Endothelial cell of umbilical vein (primary cell): ENCODE data around the gene JARID2. TPM values are rescaled to one million over a fixed set of nuclear protein-coding genes. Genes with fewer than 3 reads are reported as not detected.

ENCODE experiments used
- BruUV-seq: library from RNA; stranded (reverse); fragments of 400-500 nt; replicated peaks from 2 replicates; lab custom pipeline; 2021; lab: Mats Ljungman, UMichigan
- CTCF ChIA-PET: fragments of 300-600, 350-600 bp; sonication (Branson Sonifier 250); formaldehyde crosslinking; loops from one replicate; lab custom pipeline; 2021; ENCODE audit warnings: antibody characterized with exemption, inconsistent platforms; lab: Charles Lee
- POLR2A ChIA-PET: fragments of 300-600, 350-600 bp; sonication (Branson Sonifier 250); formaldehyde crosslinking; loops from one replicate; lab custom pipeline; 2021; ENCODE audit warnings: antibody characterized with exemption, inconsistent platforms; lab: Charles Lee
- DNase-seq: peaks from one replicate; pipeline ENCODE4 v3.0.0-alpha.2; 2011; ENCODE audit warnings: low read depth, low spot score
- FAIRE-seq: peaks from 2 replicates; lab custom pipeline; 2011; peaks lifted over from hg19 to GRCh38; lab: Jason Lieb, UNC
- H2AFZ ChIP-seq: 2 replicates; pipeline ENCODE4 v1.6.0; 2012; ENCODE audit warnings: low read depth, low read length, control low read depth, inconsistent platforms
- H3K27ac ChIP-seq: 2 replicates; pipeline ENCODE4 v1.5.1; 2011; ENCODE audit warnings: low read depth, mild to moderate bottlenecking, control low read depth, low read length, moderate library complexity; ENCODE audit not compliant: insufficient read depth
- H3K27me3 ChIP-seq, 2 experiments: 2 replicates each; pipeline versions ENCODE4 v1.6.0 to v1.6.1; 2011; ENCODE audit warnings: low read length in 2 of 2, mixed read lengths in 1 of 2; ENCODE audit not compliant: control insufficient read depth in 2 of 2, insufficient read depth in 2 of 2
- H3K36me3 ChIP-seq, 2 experiments: 2 replicates in 1 of 2; 3 replicates in 1 of 2; pipeline ENCODE4 v1.5.1; 2011; ENCODE audit warnings: low read length in 2 of 2, mild to moderate bottlenecking in 1 of 2, moderate library complexity in 1 of 2; ENCODE audit not compliant: control insufficient read depth in 2 of 2, insufficient read depth in 2 of 2; ENCODE audit errors: extremely low read depth in 1 of 2
- H3K4me1 ChIP-seq: 3 replicates; pipeline ENCODE4 v1.5.1; 2011; ENCODE audit warnings: mild to moderate bottlenecking, low read length; ENCODE audit not compliant: control insufficient read depth, insufficient read depth; ENCODE audit errors: extremely low read depth
- H3K4me2 ChIP-seq: 2 replicates; pipeline ENCODE4 v1.6.1; 2011; ENCODE audit warnings: low read length, control low read depth, mixed read lengths; ENCODE audit not compliant: insufficient read depth
- H3K4me3 ChIP-seq, 3 experiments: fragments of 200-600 bp in 1 of 3; sonication (generic), shearing (Covaris generic) in 1 of 3; replicated peaks in 1 of 3; 2 replicates each; pipeline ENCODE4 v1.5.1; 2011 to 2016; ENCODE audit warnings: control low read depth in 3 of 3, low read length in 3 of 3, mild to moderate bottlenecking in 2 of 3, inconsistent platforms in 1 of 3, low read depth in 1 of 3, moderate library complexity in 1 of 3; ENCODE audit not compliant: insufficient read depth in 1 of 3
- H3K79me2 ChIP-seq: 2 replicates; pipeline ENCODE4 v1.6.0; 2012; ENCODE audit warnings: low read length, inconsistent platforms; ENCODE audit not compliant: control insufficient read depth, insufficient read depth
- H3K9ac ChIP-seq: replicated peaks from 2 replicates; pipeline ENCODE3; 2011; ENCODE audit warnings: low read length, control low read depth; ENCODE audit not compliant: insufficient read depth; ENCODE audit errors: extremely low read depth
- H3K9me1 ChIP-seq: replicated peaks from 3 replicates; pipeline ENCODE4 v1.6.0; 2011; ENCODE audit warnings: mild to moderate bottlenecking, low read length; ENCODE audit not compliant: control insufficient read depth, insufficient read depth; ENCODE audit errors: extremely low read depth
- H3K9me3 ChIP-seq: replicated peaks from 2 replicates; pipeline ENCODE4 v1.5.1; 2012; ENCODE audit warnings: low read length, inconsistent platforms; ENCODE audit not compliant: control insufficient read depth, insufficient read depth
- H4K20me1 ChIP-seq: replicated peaks from 2 replicates; pipeline ENCODE3; 2011; ENCODE audit warnings: mild to moderate bottlenecking, low read length; ENCODE audit not compliant: control insufficient read depth, insufficient read depth; ENCODE audit errors: extremely low read depth
- EZH2 ChIP-seq: IDR thresholded peaks from 2 replicates; pipeline ENCODE4 v1.6.1; 2012; ENCODE audit warnings: borderline replicate concordance, low read depth, mild to moderate bottlenecking, moderate library complexity, low read length, inconsistent platforms; ENCODE audit not compliant: severe bottlenecking
- FOS ChIP-seq: IDR thresholded peaks from 2 replicates; pipeline ENCODE4 v1.6.1; 2011; ENCODE audit warnings: mild to moderate bottlenecking, low read length, moderate library complexity, borderline replicate concordance; ENCODE audit not compliant: insufficient read depth
- GATA2 ChIP-seq: IDR thresholded peaks from 2 replicates; pipeline ENCODE4 v1.7.0; 2011; ENCODE audit warnings: low read depth, mild to moderate bottlenecking, moderate library complexity, mixed read lengths, low read length; ENCODE audit not compliant: insufficient read length, insufficient read depth
- JUN ChIP-seq: IDR thresholded peaks from 2 replicates; pipeline ENCODE4 v1.6.1; 2011; ENCODE audit warnings: borderline replicate concordance, low read depth; ENCODE audit not compliant: insufficient read length, insufficient read depth
- MAX ChIP-seq: IDR thresholded peaks from 2 replicates; pipeline ENCODE4 v1.6.1; 2011; ENCODE audit not compliant: insufficient read depth, insufficient read length
- MYC ChIP-seq: IDR thresholded peaks from one replicate; pipeline ENCODE4 v1.6.1; 2011; ENCODE audit warnings: mild to moderate bottlenecking, low read depth, low read length
- POLR2A ChIP-seq: IDR thresholded peaks from 2 replicates; pipeline ENCODE4 v1.6.1; 2012; ENCODE audit warnings: low read depth, mild to moderate bottlenecking, control low read depth, low read length
- POLR2AphosphoS5 ChIP-seq: IDR thresholded peaks from 2 replicates; pipeline ENCODE4 v1.6.1; 2012; ENCODE audit warnings: low read depth, mild to moderate bottlenecking, control low read depth, low read length, moderate library complexity; ENCODE audit not compliant: insufficient read depth
- dilution Hi-C: fragments of 300-500 bp; cut with MboI; formaldehyde crosslinking; loops from one replicate; pipeline ENCODE4 v1.15.0; 2019; ENCODE audit warnings: low sequenced_read_pairs; ENCODE audit not compliant: extremely low pct_ligation_motif_present
- intact Hi-C: fragments of 100-400 bp; cut with micrococcal nuclease; formaldehyde crosslinking; loops from one replicate; pipeline ENCODE4 v1.10.0; 2022
- polyA plus RNA-seq, 4 experiments: library from polyadenylated mRNA; depleted of rRNA in 3 of 4; stranded (reverse) in 3 of 4; unstranded in 1 of 4; fragments of >200 nt; gene quantifications; 2 replicates each; pipeline versions ENCODE4 v1.2.1 to v1.2.3, GENCODE V29; 2011 to 2012; ENCODE audit warnings: missing spikeins in 1 of 4
- total RNA-seq: library from RNA; stranded (reverse); gene quantifications from 2 replicates; pipeline ENCODE4 v1.2.3, GENCODE V29; 2021
- TF ChIP-seq, protein P1 (sequence below), 2 donors: IDR thresholded peaks; 1 replicate in 1 of 2; 2 replicates in 1 of 2; pipeline ENCODE4 v1.5.1; 2011; ENCODE audit warnings: low read length in 2 of 2, mild to moderate bottlenecking in 2 of 2, moderate library complexity in 2 of 2, control low read depth in 1 of 2, inconsistent platforms in 1 of 2, low read depth in 1 of 2; ENCODE audit not compliant: insufficient read depth in 1 of 2; ENCODE audit errors: extremely low read depth in 1 of 2

The JARID2 gene
- total and polyA plus RNA-seq, 2 donors (not counting 3 experiments of a cell fraction or from before 2014, with no cell fraction given): 2.9 to 10.6 TPM

DNA sequence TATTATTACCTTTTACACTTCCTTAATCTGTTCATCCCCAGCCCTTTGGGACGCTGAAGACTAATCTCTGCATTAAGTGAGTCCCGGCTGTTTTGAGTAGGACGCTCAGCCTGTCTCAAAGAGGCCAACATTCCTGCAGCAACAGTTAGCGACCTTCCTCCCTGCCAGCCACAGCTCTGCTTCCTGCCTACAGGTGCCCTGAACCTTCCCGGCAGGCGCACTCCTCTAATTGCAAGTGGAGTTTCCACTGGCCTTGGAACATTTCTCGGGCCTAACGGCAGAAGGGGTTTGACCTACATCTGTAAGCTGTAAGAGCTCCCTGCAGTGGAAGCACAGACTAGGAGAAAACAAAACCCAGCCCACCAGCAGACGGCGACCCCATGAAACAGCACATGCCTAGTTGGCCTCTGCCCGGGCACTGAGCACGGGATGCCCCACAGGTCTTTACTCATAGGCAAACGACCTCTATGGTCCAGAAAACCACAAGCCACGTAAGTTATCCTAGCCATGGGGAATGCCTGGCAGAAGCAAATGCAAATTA is 279.1 kb downstream of the JARID2 start:
- TF ChIP-seq GATA2 (no peak), POLR2A (no peak), JUN (no peak), EZH2 (no peak), MAX (no peak), MYC (no peak), POLR2AphosphoS5 (no peak), FOS (no peak)
- H2AFZ ChIP-seq: no peak overlapping the region
- no peaks in the 10 kb centered on the region for H3K9me3 ChIP-seq
- no peaks in the 10 kb centered on the region for H3K27me3 ChIP-seq
- no peaks in the 10 kb centered on the region for H4K20me1 ChIP-seq
- intact Hi-C loops (no loop called here), dilution Hi-C loops (no loop called here)
- no peak overlapping the region for H3K27ac ChIP-seq
- H3K9me1 ChIP-seq: no peaks in the 10 kb centered on the region
- DNase-seq (no peak), FAIRE-seq (no peak)
- H3K4me1 ChIP-seq: no peaks in the 10 kb centered on the region
- BruUV-seq: no TSS peak
- ChIA-PET CTCF (no interaction called here), POLR2A (interaction anchor here (0.6 kb wide), 1 partner anchor 426 kb away, joined by 3 read pairs; no protein-coding TSS in a partner anchor)
- no peak overlapping the region for H3K9ac ChIP-seq
- no peak overlapping the region for H3K4me2 ChIP-seq
- no peaks in the 10 kb centered on the region for H3K79me2 ChIP-seq
- no peak overlapping the region for H3K4me3 ChIP-seq
- H3K36me3 ChIP-seq: peaks cover 5 to 16% of the 10 kb centered on the region in 2 experiments

DNA sequence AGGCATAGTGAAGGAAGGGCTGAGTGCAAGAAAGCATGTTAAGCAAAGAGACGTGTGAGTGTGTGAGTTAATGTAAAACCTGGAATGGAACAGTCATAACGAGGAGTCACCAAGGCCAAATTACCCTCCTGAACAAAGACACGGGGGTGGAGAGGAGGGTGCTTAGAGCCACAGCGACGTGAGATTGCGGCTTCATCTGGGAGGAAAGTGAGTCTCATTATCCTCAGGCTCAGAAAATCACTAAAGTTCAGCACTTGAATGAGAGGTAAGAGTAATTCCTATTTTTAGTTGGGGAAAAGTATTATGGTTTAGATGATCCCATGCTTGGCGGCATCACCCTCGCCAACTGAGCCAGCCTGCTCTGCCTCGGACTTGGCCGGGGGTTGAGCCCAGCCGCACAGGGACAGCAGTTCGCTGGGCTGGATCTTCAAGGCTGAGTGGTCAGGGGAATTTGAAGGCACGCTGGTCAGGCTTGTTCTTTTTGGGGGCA is 280.4 kb downstream of the JARID2 start:
- no peaks in the 10 kb centered on the region for H3K79me2 ChIP-seq
- no peak overlapping the region for H3K4me3 ChIP-seq
- no peaks in the 10 kb centered on the region for H3K27me3 ChIP-seq
- no peaks in the 10 kb centered on the region for H3K9me3 ChIP-seq
- no peaks in the 10 kb centered on the region for H3K9me1 ChIP-seq
- POLR2A ChIA-PET: no interaction called here
- TF ChIP-seq MAX: no peak
- no peak for TF ChIP-seq EZH2
- TF ChIP-seq FOS: no peak
- TF ChIP-seq, protein P1, sequence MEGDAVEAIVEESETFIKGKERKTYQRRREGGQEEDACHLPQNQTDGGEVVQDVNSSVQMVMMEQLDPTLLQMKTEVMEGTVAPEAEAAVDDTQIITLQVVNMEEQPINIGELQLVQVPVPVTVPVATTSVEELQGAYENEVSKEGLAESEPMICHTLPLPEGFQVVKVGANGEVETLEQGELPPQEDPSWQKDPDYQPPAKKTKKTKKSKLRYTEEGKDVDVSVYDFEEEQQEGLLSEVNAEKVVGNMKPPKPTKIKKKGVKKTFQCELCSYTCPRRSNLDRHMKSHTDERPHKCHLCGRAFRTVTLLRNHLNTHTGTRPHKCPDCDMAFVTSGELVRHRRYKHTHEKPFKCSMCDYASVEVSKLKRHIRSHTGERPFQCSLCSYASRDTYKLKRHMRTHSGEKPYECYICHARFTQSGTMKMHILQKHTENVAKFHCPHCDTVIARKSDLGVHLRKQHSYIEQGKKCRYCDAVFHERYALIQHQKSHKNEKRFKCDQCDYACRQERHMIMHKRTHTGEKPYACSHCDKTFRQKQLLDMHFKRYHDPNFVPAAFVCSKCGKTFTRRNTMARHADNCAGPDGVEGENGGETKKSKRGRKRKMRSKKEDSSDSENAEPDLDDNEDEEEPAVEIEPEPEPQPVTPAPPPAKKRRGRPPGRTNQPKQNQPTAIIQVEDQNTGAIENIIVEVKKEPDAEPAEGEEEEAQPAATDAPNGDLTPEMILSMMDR (IDR thresholded peaks at IDR 0.05; ENCODE audit: extremely low read depth in 1 of 2, insufficient read depth in 1 of 2, low read depth in 1 of 2, low read length in 2 of 2): no peak
- TF ChIP-seq POLR2A: no peak
- no peak for TF ChIP-seq MYC
- TF ChIP-seq JUN: no peak
- TF ChIP-seq POLR2AphosphoS5: no peak
- TF ChIP-seq GATA2: no peak
- H3K4me1 ChIP-seq: no peaks in the 10 kb centered on the region
- intact Hi-C loops: no loop called here
- dilution Hi-C loops: no loop called here
- no TSS peak for BruUV-seq
- no peak for FAIRE-seq
- CTCF ChIA-PET: no interaction called here
- no peak overlapping the region for H3K27ac ChIP-seq
- no peak overlapping the region for H3K9ac ChIP-seq
- peaks cover 5 to 16% of the 10 kb centered on the region in 2 experiments for H3K36me3 ChIP-seq
- no peak overlapping the region for H2AFZ ChIP-seq
- H3K4me2 ChIP-seq: no peak overlapping the region
- DNase-seq: no peak
- no peaks in the 10 kb centered on the region for H4K20me1 ChIP-seq
